Activated CD4-positive, alpha-beta T cell treated with anti-CD3 and anti-CD28 coated beads, Interleukin-2, amount 50 U/mL, for 48 hours (primary cell): ENCODE results near the gene F2R.
"Not testable (repeated sequence)": the region's sequence is repeated elsewhere in the genome, so short reads cannot be mapped to it uniquely, and the experiment has no call there.

Experiments used
- DNase-seq, 2 experiments: peaks; one replicate each; pipeline ENCODE4 v3.0.0-alpha.2; 2020

Gene F2R

GRCh38 chr5:76715736-76716455, at the start of gene F2R:
F2R (plus strand) TSS chr5:76716126; CDS start chr5:76716308, 182 bp downstream.
- DNase-seq = peak; percentile 52 to 58

- no peak for DNase-seq
Observed at GRCh38 chr5:76667495-76667894, 48.4 kb upstream of the F2R start.

GRCh38 chr5:76669245-76669644, 46.7 kb upstream of the F2R start:
- no peak for DNase-seq

- DNase-seq = no peak
Observed at GRCh38 chr5:76670508-76670907, 45.4 kb upstream of the F2R start.

GRCh38 chr5:76672242-76672641, 43.7 kb upstream of the F2R start:
- DNase-seq = no peak

- DNase-seq = no peak
Observed at GRCh38 chr5:76673125-76673524, 42.8 kb upstream of the F2R start.

GRCh38 chr5:76674330-76675066, 41.4 kb upstream of the F2R start:
- DNase-seq = no peak

- DNase-seq = no peak
Observed at GRCh38 chr5:76675364-76675763, 40.6 kb upstream of the F2R start.

GRCh38 chr5:76677849-76678472, 38.0 kb upstream of the F2R start:
- no peak for DNase-seq

- no peak for DNase-seq
Observed at GRCh38 chr5:76679231-76679630, 36.7 kb upstream of the F2R start.

GRCh38 chr5:76680826-76681225, 35.1 kb upstream of the F2R start:
- not testable (repeated sequence) for DNase-seq

GRCh38 chr5:76681287-76681686, 34.6 kb upstream of the F2R start:
- DNase-seq = no peak

GRCh38 chr5:76682387-76682786, 33.5 kb upstream of the F2R start:
- no peak for DNase-seq

GRCh38 chr5:76683816-76684731, 31.9 kb upstream of the F2R start:
- no peak for DNase-seq

GRCh38 chr5:76684756-76685519, 31.0 kb upstream of the F2R start:
- DNase-seq = no peak

GRCh38 chr5:76685704-76686103, 30.2 kb upstream of the F2R start:
- no peak for DNase-seq

GRCh38 chr5:76688212-76688611, 27.7 kb upstream of the F2R start:
- no peak for DNase-seq

- DNase-seq = no peak
Observed at GRCh38 chr5:76688836-76689235, 27.1 kb upstream of the F2R start.

- no peak for DNase-seq
Observed at GRCh38 chr5:76689321-76690036, 26.4 kb upstream of the F2R start.

- DNase-seq = no peak
Observed at GRCh38 chr5:76690037-76690679, 25.8 kb upstream of the F2R start.
